A549 treated with DMSO at 1 μM for 4 hours (cell line): Measurements from ENCODE around the gene PLG. TPM values are rescaled to one million over a fixed set of nuclear protein-coding genes. Genes with fewer than 3 reads are reported as not detected.

Source experiments
- total RNA-seq: library from RNA; stranded (reverse); fragments of 200-300 nt; extraction: Qiagen RNA extraction; gene quantifications from 5 replicates; pipeline ENCODE4 v1.2.3, GENCODE V29; 2022; ENCODE audit warnings: low read depth

Gene PLG
- total RNA-seq = not detected in 5 replicates

DNA sequence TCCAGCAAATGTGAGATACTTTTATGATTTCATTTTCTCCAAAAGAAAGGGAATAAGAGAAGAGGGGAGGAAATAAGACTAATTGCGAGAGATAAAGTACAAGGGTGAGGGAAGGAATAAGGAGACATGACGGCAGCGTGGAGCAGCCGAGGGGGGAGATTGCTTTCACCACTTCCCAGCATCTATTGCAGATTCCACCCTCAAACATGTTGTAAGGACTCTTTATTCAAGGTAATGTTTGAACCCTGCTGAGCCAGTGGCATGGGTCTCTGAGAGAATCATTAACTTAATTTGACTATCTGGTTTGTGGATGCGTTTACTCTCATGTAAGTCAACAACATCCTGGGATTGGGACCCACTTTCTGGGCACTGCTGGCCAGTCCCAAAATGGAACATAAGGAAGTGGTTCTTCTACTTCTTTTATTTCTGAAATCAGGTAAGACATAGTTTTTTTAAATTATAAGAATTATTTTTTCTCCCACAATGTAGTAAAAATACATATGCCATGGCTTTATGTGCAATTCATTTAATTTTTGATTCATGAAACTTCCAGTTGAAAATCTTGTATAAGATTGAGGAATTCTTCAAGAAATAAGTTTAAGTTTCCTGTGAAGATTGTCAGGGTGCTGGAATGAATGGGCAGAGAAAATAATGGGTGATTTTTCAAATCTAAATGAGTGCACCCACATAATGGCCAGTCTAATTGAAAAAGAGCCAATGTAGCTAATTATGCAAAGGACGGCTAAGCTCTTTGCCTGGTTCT is at the start of gene PLG:
TSS of gene PLG (plus strand) at position 327 of the 763 bp plus-strand sequence. CDS start at position 388, 61 bp downstream.

GRCh38 chr6:160664198-160664597 is 37.8 kb upstream of the PLG start, which contains the start of gene LPA:
LPA (minus strand) TSS chr6:160664275; CDS start chr6:160664214, 61 bp downstream.

Other genes with a start within 250 kb of the PLG start
- 0.02 to 0.03 TPM in 2 of 5 replicates, not detected in the others for gene LPA, start 38.0 kb upstream of the PLG start, total RNA-seq